Activated gamma-delta T cell treated with anti-CD3 and anti-CD28 coated beads, Interleukin-2, amount 50 U/mL, for 16 hours (primary cell): ENCODE data around the gene GRID1.
"Not testable (repeated sequence)": the region's sequence is repeated elsewhere in the genome, so short reads cannot be mapped to it uniquely, and the experiment has no call there.

Source experiments
- DNase-seq: peaks from one replicate; pipeline ENCODE4 v3.0.0-alpha.2; 2020; ENCODE audit warnings: low read depth

The GRID1 gene

DNA sequence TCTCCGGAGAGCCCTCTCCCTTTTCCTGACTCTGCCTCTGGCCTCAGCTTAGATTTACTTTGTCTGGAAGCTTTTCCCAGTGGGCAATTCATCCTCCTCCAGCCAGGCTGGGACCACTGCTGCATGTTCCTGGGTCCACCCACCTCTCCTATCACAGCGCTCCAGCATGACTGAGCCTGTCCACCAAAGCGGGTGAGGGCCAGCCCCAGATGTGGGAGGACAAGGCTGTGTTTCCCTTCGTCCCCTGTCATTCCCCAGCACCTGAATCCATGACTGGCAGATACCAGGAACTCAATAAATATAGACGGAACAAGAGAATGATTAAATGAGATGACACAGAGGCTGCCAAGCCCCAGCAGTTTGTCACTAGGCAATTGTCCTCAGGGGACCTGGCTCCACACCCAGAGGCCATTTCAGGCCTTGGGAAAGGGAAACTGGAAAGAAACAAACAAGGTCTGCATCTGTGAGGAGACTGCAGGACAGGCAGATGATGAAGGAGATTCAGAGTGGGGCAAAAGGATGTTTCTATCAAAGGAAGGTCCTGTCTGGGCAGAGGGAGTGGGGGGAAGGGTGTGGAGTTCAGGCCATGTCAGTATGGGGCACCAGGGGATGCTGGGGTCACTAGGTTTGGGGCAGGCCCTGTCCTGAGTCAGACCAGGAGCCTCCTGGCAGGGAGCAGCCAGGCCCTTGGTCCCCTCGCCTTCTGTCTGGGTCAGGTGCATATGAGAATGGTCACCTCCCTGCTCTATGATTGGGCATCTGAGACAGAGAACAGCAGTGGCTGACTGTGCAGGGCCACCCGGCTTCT, 576.4 kb downstream of the GRID1 start:
- DNase-seq = no peak

DNA sequence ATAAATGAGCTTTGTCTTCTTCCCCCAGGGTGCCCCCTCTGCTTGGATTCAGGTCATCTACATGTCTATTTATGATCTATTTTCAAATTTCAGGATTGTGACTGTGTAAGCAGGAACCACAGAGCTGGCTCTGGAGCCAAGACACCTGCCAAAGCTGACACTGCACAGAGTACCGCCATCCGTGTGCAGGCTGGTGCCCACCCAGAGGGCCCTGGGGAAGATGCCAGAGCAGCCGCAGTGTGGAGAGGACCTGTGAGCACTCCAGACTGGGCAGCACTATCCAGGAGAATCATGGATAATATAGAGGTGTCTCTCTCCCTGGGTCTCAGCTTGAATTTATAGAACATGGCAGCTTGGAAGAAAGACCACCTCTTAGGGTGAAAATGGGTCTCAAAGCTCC, 577.5 kb downstream of the GRID1 start:
- no peak for DNase-seq

DNA sequence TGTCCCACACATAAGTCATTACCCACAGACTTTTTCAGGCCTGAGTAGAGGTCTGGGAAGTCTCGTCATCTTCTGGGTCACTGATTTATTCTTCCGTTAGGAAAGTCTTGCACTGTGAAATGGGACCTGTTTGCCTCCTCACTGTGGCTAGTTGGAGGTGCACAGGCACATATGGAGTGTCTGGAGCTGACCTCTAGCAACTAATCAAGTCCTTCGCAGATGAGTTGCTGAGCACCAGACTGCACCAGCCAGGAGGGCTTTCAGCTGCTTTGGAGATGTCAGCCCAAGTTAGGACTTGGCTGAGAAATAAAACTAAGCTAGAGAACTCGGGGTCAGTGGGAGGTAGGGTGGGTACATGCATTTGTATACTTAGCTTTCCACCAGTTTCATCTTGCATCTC, 578.0 kb downstream of the GRID1 start:
- DNase-seq = no peak

DNA sequence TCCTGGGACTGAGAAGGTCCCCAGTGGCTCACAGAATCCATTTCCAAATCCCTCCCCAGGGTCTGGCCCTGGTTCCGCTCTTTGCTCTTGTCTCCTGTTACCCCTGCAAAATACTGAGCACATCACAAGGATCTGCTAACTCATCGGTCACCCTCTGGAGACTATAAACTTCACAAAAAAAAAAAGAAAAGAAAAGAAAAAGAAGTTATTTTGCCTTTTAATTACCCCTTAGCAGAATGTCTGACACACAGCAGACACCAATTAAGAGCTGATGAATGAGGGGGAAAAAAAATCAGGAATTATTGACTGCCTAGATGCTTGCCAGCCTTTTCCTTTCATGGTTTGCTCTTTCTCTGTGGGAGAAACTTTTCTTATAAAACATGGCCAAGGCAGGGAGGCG, 578.7 kb downstream of the GRID1 start:
- DNase-seq = no peak

DNA sequence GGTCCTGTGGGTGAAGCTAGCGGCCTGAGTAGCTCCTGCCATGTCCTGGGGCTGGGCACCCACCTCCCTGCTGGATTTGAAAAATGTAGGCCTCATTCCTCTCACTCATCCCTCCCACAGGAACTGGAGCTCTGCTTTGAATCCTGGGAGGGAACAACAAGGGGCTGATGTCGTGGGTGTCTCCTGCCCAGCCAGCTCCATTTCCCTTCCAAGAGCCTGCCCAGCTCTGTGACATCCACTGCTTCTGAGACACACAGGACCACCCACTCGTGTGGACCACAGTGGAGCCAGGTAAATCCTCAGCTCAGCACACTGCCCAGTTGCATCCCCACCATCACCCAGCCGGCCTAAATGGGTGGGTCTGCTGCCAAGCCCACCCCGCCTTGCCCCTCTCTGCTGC, 579.2 kb downstream of the GRID1 start:
- no peak for DNase-seq

DNA sequence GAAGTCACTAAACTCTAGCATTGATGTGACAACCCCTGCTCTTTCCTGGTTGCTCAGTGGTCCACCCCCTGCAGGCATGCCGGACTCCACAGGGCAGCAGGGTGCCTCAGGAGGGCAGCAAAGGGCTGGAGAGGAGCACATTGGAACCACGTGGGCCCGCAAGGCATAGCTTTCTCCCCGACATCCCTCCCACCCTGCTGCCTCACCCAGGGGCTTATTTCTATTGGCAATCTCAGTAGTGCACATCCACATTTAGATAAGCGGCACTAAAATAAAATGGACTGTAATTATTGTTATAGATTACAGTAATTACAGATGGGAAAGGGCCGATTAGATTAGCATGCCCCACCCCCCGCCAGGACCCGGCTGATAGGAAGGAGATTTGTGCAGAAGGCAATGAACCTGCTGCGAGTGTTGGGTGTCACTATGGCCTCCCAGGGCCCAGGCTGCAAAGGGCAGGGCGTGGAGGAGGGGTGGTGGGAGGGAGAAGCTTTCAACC, 580.1 kb downstream of the GRID1 start:
- no peak for DNase-seq

DNA sequence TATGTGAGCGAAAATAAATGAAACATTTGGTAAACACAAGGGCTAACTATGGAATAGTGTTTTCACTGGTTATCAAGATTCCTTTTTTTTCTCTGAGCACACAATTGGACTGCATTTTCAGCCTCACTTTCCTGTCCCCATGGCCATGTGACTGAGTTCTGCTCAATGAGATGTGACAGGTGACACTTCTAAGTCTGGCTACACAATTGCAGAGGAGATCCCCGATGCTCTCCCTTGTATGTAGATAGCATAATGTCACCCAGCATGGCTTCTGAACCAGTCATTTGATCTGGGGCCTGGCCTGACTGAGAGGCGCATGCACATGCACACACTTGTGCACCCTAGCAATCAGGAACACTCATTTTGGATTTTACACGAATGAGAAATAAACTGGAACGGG, 581.8 kb downstream of the GRID1 start:
- DNase-seq = no peak

DNA sequence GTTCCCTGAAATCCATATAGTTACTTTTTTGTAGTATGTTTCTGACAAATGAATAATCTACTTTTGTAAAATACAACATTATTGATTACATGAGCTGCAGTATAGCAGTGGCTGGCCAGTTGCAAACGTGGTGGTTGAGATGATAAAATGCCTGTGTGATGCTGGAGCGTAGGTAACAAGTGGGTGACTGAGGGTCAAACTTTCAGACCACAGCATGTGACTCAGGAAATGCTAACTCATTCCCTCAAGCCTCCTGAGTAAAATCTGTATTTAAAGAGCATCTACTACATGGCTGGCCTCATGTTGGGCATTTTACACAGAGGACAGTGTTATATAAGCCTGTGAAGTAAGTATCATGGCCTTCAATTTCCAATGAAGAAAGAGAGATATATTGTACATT, 585.2 kb downstream of the GRID1 start:
- DNase-seq = no peak

DNA sequence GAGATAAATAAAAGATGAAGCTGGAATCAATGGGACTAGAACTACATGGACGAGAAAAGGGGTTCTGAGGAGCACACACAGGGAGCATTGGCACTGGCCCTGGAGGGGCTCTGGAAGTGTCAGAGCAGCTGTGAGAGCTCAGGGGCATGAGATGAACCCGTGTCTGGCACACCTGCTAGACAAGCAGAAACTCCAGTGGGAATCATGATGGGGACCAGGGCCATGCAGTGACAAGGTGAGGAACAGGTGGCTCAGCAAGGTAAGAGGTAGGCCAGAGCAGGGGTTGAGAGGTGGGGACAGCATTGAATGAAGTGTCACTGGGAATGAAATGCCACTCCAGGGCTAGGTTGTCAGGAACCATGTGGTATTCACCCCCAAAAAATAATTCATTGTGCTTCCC, 588.5 kb downstream of the GRID1 start:
- DNase-seq = no peak

DNA sequence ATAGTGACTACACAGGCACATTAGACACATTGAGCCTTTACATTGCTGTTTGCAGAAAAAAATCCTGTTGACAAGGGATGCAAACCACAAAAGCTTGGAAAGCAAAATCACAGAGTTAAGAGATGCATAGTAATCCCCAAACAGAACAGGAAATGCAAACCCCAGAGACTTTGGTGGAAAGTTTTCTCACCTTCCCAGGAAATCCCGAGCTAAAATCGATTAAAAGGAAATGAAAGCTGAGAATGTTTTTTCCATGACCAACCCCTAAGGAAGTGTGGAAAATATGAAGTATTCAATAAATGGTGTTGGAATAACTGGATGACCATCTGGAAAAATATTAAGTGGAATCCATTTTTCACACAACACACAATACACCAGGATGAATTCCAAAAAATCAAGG, 598.7 kb downstream of the GRID1 start:
- DNase-seq = no peak

DNA sequence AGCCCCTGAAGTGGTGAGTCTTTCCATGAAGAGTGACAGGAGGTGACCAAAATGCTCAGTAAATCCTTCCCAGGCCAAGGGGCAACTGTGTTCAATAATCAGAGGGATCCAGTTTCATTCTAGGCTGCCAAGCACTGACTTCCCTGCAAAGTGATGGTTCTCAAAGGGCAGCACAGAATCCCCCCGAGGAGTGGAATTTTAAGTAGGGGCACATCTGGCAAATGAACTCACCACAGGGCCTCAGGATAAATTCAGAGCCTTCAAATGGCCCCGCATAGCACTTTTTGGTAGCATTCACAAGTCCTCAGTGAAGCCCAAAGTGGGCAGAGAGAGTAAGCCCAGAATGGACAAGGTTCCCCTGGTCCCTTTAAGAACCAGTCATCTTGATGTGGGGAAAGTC, 602.5 kb downstream of the GRID1 start:
- no peak for DNase-seq

DNA sequence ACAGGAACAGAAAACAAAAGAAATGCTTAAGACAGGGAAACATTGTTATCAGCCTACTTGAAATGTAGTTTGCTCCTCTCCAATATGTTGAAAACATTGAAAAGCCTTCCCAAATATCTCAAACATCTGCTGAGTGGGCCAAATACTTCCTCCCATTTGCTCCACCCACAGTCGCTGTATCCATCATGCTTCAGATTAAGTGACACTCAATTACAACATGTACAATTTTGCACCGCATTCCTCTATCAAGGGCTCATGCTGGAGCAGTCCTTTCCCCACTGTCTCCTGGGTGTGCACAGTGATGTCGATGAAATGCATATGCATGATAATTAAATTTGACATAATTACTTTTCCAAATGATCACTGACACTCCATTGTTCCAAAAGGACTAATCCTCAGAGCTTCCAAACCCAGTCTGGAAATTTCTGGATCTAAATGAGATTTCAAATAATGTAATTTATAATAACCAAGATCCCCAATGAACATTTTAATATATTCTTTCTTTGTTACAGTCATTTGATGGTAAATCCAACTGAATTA, 604.6 kb downstream of the GRID1 start:
- no peak for DNase-seq

DNA sequence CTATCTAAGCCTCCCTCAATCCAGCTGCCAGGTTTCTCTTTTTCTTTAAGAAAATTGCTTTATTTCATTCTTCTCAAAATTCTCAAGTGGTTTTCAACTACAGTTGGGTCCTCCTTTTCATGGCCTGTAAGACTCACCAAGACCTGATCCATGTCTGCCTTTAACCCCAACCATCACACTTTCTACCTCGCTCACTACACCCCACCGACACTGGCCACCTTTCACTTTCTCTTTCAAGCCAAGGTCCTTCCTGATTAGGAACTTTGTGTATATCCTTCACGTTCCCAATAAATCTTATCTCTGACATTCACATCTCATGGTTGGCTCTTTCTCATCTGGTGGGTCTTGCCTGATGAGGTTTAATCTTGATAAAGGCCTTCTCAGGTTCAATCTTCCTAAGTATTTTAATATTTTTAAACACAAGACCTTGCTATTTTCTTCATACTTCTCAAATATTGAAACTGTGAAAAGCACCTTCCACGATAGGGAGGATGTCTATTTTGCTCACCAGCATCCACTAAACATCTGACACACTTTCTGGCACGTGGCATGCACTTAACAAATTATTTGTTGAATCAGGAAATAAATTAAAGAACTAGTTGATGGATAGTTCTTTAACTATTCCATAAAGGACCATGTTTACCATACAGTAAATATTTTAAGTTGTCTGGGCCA, 624.8 kb downstream of the GRID1 start:
- DNase-seq = no peak

DNA sequence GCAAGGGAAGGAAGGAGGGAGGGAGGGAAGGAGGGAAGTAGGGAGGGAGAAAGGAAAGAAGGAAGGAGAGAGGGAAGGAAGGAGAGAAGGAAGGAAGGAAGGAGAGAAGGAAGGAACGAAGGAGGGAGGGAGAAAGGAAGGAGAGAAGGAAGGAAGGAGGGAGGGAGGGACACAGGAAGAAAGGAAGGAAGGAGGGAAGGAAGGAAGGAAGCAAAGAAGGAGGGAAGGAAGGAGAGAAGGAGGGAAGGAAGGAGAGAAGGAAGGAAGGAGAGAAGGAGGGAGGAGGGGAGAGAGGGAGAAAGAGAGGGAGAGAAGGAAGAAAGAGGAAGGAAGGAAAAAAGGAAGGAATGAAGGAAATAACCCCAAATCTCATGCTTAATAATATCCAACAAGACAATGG, 630.6 kb downstream of the GRID1 start:
- DNase-seq = no peak

DNA sequence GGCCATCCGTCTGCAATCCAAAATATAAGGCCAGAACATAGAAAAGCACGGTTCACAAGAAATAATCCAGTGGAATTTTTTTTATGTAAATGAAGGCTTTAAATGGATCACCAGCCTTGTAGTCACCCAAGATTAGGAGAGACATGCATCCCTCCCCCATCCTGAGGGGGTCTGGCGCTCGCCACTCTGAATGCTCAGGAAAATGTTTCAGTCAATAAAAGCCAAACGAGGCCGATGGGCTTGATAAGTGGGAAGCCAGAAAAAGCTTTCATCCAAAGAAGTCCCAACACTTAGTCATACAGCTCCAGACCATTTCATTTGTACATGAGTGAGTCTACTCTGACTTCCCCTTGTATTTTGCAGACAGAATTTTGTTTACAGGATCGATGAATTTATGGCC, 631.8 kb downstream of the GRID1 start:
- DNase-seq = no peak

DNA sequence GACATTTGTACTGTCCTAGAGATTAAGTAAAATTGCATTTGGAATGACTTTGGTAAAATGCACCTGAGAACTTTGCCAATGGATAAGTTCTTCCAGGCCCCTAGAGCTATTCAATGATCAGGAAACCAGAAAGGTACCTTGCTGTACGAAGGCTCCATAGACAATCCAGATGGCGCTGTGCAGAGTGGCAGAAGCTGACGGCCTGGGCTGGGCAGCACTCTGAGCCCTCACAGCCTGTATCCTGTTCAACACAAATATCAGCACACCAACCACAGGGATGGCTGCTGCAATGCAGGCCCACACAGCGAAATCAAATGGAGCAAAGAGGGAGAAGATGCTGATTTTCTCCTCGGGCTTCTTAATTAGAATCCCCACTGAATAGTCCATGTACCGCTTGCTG, 642.4 kb downstream of the GRID1 start:
- DNase-seq = no peak

DNA sequence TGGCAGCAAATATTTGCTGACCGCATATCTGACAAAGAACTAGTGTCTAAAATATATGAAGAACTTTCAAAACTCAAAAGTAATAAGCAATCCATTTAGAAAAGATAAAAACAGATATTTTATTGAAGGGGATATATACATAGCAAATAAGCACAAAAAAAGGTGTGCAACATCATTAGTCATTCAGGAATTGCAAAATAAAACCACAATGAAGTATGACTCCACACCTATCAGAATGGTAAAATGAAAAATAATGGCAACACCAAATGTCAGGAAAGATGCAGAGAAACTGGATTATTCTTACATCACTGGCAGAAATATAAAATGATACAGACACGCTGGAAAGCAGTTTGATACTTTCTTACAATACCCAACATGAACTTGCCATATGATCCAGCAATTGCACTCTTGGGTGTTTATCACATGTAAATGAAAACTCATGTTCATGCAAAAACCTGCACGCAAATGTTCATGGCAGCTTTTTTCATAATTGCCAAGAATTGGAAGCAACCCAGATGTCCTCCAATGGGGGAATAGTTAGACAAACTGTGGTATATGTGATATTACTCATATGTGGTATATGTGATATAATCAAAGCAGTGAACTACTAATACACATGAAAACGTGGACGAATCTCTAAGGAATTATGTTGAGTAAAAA, 645.5 kb downstream of the GRID1 start:
- DNase-seq = no peak

DNA sequence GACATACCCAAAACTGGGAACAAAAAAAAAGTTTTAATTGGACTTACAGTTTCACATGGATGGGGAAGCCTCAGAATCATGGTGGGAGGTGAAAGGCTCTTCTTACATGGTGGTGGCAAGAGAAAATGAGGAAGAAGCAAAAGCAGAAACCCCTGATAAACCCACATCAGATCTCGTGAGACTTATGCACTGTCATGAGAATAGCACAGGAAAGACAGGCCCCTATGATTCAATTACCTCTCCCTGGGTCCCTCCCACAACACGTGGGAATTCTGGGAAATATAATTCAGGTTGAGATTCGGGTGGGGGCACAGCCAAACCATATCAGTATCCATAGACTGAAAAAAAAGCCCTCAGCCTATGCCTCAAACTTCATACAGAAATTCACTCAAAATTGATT, 647.2 kb downstream of the GRID1 start:
- no peak for DNase-seq

DNA sequence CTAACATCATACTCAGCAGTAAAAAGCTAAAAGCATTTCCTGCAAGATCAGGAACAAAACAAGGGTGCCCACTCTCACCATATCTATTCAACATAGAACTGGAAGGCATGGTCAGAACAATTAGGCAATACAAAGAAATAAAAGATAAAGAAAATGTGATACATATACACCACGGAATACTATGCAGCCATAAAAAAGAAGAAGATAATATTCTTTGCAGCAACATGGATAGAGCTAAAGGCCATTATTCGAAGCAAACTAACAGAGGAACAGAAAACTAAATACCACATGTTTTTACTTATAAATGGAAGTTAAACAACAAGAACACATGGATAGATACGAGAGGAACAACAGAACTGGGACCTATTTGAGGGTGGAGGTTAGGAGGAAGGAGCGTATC, 652.7 kb downstream of the GRID1 start:
- DNase-seq = no peak

DNA sequence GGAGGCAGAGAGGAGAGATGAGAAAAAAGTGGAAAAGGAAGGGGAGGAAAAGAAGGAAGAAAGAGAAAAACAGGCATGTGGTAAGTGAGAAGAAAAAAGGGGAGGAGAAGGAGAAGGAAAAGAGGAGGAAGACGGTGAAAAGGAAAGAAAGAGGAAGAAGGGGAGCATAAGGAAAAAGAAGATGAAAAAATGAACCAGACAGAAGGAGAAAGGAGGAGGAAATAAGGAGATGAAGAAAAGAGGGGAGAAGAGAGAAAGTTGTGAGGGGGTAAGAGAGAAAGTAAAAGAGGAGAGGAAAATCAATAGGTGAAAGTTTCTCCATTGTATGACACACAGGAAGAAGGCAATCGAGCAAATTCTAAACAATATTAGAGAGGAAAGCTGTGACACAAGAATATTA, 663.8 kb downstream of the GRID1 start:
- DNase-seq = no peak

DNA sequence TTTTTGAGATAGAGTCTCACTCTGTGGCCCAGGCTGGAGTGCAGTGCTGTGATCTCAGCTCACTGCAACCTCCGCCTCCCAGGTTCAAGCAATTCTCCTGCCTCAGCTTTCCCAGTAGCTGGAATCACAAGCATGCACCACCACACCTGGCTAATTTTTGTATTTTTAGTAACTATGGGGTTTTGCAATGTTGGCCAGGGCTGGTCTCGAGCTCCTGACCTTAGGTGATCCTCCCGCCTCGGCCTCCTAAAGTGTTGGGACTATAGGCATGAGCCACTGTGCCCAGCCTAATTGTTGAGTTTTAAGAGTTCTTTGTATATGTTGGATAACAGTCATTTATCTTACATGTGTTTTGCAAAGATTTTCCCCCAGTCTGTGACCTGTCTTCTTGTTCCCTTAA, 667.5 kb downstream of the GRID1 start:
- DNase-seq = not testable (repeated sequence)

DNA sequence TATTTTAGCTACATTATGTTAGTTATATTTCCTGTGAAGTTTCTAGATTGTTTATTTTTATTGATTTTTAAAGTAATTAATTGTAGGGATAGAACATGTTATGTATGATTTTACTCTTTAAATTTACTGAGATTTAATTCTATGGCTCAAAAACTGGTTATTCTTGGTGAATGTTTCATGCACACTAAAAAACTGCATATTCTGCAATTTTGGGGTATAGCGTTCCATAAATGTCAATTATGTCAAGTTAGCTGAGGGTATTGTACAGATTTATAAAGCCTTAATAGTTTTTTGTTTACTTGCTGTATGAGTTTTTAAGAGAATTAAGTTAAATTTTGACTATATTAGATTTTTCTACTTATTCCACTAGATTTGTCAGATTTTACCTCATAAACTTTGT, 669.7 kb downstream of the GRID1 start:
- DNase-seq = no peak

DNA sequence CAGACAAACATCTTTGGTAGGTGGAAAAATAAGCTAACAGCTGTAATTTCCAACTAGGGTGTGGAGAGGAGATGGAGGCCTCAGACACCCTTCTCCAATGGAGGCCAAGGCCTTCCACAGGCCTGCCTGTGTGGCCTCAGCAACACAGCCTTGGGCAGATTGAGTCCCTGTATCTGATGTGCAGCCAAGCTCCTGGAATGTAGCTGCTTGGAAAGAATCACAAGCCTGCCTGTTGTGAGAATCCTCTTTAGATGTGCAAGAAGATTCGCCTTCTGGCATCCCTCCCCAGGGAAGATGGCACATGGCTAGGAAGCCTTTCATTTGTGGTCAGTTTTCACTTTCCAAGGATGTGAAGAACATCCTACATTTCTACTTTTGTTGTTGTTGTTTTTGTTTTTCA, 684.0 kb downstream of the GRID1 start:
- no peak for DNase-seq
